Activated T-cell treated with anti-CD3 and anti-CD28 coated beads, Interleukin-2, amount 50 U/mL, for 24 hours (primary cell): ENCODE results near the gene DHH.
A peak's percentile ranks its signal among the peaks of the same experiment; 100 is the strongest.

Source experiments
- DNase-seq: peaks from one replicate; pipeline ENCODE4 v3.0.0-alpha.2; 2020
- H3K27ac Mint-ChIP-seq: 2 replicates; pipeline ENCODE4 v1.8.0; 2020; ENCODE audit warnings: mild to moderate bottlenecking, mixed read lengths
- H3K27me3 Mint-ChIP-seq: 2 replicates; pipeline ENCODE4 v1.8.0; 2020; ENCODE audit warnings: mixed read lengths
- H3K36me3 Mint-ChIP-seq: 2 replicates; pipeline ENCODE4 v1.8.0; 2020; ENCODE audit warnings: low read depth, mixed read lengths
- H3K4me1 Mint-ChIP-seq: 2 replicates; pipeline ENCODE4 v1.8.0; 2020; ENCODE audit warnings: low read depth, mixed read lengths
- H3K4me3 Mint-ChIP-seq: 2 replicates; pipeline ENCODE4 v1.8.0; 2020; ENCODE audit warnings: mild to moderate bottlenecking, moderate library complexity, mixed read lengths
- H3K9me3 Mint-ChIP-seq: 2 replicates; pipeline ENCODE4 v1.8.0; 2020; ENCODE audit warnings: mixed read lengths

DHH gene

DNA sequence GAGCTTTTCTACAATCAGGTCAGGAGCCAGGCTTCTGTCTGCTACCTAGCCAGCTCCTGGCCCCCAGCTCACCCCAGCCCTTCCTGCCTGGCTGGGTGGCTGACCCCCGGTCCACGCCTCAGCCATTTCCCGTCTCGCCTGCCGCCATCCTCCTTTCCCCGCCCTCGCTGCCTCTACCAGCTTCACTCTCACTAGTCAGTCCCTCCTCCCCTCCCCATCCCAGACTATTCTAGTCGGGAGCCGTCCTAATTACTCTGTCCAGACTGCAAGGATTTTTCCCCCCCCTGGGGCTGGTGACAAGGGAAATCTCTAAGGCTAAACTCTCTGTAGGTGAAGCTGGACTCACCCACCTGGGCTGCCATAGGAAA is 825 bp downstream of the DHH start:
- Mint-ChIP-seq H3K27ac (no peak overlapping the region), H3K4me1 (peaks cover 36% of the 10 kb centered on the region), H3K9me3 (no peaks in the 10 kb centered on the region), H3K36me3 (peaks cover 19% of the 10 kb centered on the region), H3K27me3 (peaks cover 63% of the 10 kb centered on the region), H3K4me3 (no peak overlapping the region)
- no peak for DNase-seq

DNA sequence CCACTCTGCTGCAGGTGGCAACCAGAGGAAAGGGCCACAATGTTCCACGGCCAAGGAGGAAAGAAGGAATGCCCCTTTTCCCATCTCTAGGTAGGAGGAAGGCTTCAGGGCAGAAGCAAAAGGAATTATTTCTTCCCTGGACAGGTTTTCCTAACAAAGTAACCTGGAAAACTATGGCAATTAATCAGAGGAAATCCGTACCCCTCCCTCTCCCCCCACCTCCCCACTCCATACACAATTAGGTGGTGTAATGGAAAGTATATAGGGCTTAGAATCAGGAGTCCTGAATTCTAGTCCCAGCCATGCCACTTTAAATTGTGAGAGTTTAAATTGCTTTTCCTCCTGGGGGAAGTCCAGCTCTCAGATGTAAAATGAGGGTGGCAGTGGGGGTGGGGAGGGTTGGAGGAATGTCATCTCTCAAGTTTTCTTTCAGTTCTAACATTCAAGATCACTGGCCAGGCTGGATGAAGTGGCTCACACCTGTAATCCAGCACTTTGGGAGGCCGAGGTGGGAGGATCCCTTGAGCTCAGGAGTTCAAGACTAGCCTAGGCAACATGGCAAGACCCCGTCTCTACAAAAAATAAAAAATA is 1.7 kb downstream of the DHH start:
- DNase-seq: no peak
- H3K4me1 Mint-ChIP-seq: peaks cover 45% of the 10 kb centered on the region
- no peak overlapping the region for H3K27ac Mint-ChIP-seq
- peaks cover 72% of the 10 kb centered on the region for H3K27me3 Mint-ChIP-seq
- H3K4me3 Mint-ChIP-seq: no peak overlapping the region
- peaks cover 12% of the 10 kb centered on the region for H3K36me3 Mint-ChIP-seq
- H3K9me3 Mint-ChIP-seq: no peaks in the 10 kb centered on the region

DNA sequence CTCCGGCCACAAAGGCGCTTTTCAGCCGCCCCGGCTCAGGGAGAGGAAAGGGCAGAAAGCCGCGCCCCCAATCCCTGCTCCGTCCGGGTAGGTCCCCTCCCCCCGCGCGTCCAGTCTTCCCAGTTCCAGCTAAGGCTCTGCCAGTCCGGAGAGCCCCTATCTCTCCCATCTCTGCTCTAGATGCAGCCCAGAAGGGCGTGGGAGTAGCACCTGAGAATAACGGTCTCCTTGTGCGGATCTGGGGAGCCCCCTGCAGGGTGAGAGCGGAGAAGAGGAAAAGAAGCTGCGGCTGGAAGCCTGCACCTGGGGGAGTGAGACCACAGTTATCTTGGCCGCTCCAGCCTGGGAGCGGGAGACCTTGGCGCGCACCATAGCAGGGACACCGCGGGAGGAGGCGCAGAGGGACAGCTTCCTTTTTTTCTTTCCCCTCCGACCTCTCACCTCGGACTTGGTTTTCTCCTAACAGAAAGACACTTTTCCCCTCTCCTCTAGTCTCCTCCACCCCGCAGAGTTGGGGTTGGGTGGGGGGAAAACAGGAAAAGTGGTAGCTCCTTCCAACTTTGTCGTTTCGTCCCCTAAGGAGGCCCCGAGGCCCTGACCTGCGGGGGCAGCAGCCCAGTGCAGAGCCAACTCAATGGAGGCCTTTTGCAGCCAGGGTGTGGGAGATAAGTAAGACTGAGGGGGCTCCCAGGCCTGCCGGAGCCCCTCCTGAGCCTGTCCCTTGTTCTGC is 2.4 kb downstream of the DHH start:
- H3K9me3 Mint-ChIP-seq: no peaks in the 10 kb centered on the region
- H3K4me1 Mint-ChIP-seq: peaks cover 51% of the 10 kb centered on the region
- DNase-seq: peak; percentile 75
- peaks cover 8% of the 10 kb centered on the region for H3K36me3 Mint-ChIP-seq
- H3K4me3 Mint-ChIP-seq: peak overlapping the region; percentile 43
- H3K27me3 Mint-ChIP-seq: peaks cover 73% of the 10 kb centered on the region
- H3K27ac Mint-ChIP-seq: no peak overlapping the region

DNA sequence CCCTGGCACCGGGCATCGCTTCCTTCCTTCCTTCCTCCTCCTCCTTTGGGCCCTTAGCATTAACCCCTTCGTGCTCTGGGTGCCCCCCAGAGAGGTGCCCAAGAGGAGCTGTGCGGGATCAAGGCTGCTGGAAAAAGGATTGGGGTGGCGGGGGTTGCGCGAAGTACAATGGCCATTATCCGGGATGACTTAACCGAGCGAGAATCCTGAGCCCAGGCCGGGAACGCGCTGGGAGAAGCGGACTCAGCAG is 2.8 kb downstream of the DHH start:
- H3K27me3 Mint-ChIP-seq: peaks cover 73% of the 10 kb centered on the region
- H3K36me3 Mint-ChIP-seq: peaks cover 3% of the 10 kb centered on the region
- peaks cover 51% of the 10 kb centered on the region for H3K4me1 Mint-ChIP-seq
- no peak overlapping the region for H3K27ac Mint-ChIP-seq
- H3K9me3 Mint-ChIP-seq: no peaks in the 10 kb centered on the region
- no peak for DNase-seq
- H3K4me3 Mint-ChIP-seq: peak overlapping the region; percentile 43

DNA sequence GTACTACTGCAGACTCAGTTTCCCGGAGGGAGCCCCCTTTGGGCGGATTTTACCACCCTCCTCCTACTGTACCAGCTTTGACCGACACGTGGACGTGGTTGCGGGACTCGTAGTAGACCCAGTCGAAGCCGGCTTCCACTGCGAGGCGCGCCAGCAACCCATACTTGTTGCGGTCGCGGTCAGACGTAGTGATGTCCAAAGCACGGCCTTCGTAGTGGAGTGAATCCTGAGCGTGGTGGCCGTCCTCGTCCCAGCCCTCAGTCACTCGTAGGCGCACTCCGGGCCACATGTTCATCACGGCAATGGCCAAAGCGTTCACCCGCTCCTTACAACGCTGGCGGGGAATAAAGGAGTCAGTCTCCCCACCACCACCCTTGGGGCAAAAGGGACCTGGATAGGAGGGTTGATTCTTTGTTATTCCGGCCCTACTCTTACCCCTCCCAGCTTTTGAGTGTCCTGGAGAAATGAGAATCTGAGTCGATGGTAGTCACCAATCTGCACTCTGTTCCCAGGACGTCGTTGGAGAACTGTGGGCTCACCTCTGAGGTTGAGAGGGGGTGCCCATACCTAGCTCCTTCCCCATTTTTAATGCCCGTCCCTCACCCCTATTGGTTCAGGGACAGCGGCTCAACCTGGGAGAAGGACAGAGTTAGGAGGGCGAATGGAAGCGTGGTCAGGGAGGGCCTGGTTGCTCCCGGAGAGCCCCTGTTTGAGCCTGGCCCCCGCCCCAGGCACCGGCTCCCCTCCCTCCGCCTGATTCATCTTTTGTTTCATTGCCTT is 3.4 kb downstream of the DHH start:
- H3K4me1 Mint-ChIP-seq: peaks cover 51% of the 10 kb centered on the region
- H3K9me3 Mint-ChIP-seq: no peaks in the 10 kb centered on the region
- H3K27me3 Mint-ChIP-seq: peaks cover 73% of the 10 kb centered on the region
- H3K27ac Mint-ChIP-seq: no peak overlapping the region
- no peak overlapping the region for H3K4me3 Mint-ChIP-seq
- no peaks in the 10 kb centered on the region for H3K36me3 Mint-ChIP-seq
- DNase-seq: peak; percentile 45

DNA sequence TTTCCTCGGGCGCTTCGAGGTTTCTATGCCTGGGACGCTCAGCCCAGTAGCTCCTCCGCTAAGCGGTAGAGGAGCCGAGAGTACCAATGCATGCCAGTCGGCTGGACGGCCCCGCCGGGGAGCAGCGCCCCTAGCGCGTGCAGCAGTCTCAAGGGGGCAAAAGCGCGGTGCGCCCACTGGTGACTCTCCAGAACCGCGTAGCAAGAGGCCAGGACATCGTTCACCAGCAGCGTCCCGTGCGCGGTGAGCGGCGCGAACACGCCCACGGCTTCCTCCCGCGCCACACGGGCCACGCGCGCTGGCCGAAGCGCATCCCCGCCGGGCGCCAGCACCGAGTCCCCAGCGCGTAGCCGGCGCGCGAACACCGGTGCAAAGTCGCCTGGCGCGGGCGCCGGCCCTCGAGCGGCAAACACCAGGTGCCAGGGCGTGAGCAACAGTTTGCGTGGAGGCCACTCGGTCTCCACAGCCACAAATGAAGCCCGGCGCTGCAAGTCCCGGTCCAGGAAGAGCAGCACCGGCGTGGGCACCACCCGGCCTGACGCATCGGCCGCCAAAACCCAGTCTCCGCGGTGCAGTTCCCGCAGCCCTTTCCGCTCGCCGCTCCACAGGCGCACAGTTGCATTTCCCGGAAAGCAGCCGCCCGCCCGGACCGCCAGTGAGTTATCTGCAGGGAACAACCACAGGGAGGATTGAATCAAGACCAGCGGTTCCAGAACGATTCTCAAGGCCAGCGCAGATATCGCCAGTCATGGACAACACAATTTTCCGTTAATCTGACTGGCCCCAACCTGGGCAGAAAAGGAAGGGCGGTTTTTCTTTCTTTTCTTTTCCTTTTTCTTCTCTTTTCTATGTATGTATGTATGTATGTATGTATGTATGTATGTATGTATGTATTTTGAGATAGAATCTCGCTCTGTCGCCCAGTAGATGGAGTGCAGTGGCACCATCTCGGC is 4.5 kb downstream of the DHH start:
- Mint-ChIP-seq H3K4me3 (peak overlapping the region; percentile 67), H3K27ac (peak overlapping the region; percentile 66), H3K4me1 (peaks cover 51% of the 10 kb centered on the region), H3K36me3 (no peaks in the 10 kb centered on the region), H3K9me3 (no peaks in the 10 kb centered on the region), H3K27me3 (peaks cover 67% of the 10 kb centered on the region)
- peak; percentile 65 for DNase-seq

DNA sequence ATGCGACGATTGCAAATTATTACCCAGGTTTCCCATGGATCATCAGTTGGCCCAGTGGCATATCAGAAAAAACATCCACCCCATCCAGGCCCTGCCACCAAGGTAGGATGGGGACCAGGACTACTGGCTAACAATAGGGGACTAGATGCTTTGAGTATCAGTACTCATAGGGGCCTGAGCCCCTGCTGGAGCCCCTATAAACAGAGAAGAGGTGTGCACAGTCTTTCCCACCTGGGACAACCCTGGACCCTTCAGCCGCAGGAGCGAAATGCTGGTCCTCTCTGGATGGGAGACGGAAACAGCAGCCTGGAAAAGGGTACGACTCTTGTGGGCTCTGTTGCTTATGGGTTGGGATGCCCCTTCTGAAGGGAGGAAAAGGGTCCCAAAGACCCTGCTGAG is 5.7 kb downstream of the DHH start:
- H3K9me3 Mint-ChIP-seq: no peaks in the 10 kb centered on the region
- H3K27ac Mint-ChIP-seq: no peak overlapping the region
- H3K27me3 Mint-ChIP-seq: peaks cover 57% of the 10 kb centered on the region
- DNase-seq: no peak
- H3K4me3 Mint-ChIP-seq: no peak overlapping the region
- H3K36me3 Mint-ChIP-seq: no peaks in the 10 kb centered on the region
- H3K4me1 Mint-ChIP-seq: peaks cover 49% of the 10 kb centered on the region

DNA sequence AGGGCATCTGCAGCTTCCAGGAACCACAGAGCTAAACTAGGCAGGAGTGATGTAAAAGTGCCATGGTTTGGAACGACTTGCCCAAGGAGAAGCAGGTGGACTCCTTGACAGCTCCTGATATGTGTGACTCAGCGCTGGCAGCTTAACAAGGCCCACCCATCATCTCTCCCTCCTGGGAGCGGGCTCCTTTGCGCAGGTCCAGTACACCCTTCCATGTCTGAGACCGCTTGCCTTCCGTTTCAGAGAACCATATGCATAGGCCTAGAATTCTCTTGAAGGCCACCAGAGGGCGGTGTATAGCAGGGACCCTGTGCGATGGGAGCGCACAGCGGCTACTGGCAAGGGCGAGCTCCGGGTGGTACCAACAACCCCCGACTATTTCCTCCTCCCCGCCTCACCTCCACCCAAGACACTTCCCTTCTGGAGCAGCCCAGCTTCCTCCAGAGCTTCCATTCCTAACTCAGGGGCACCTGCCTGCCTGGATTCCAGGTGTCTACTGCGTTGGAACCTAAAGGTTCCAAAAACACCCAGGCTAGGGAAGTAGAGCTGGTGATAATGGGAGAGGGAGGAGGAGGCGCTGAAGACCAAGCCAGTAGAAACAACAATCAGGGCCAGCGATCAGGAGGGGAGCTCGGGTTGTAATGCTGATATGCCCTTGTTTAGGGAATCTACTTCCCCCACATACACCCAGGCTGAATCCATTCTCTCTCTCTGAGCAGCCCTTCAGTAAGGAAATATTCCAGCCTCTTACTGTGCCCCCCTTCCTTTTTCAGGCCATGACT is 6.3 kb downstream of the DHH start:
- Mint-ChIP-seq H3K4me3 (peak overlapping the region; percentile 18), H3K36me3 (no peaks in the 10 kb centered on the region), H3K27me3 (peaks cover 51% of the 10 kb centered on the region), H3K4me1 (peaks cover 43% of the 10 kb centered on the region), H3K9me3 (no peaks in the 10 kb centered on the region), H3K27ac (no peak overlapping the region)
- peak; percentile 75 for DNase-seq

DNA sequence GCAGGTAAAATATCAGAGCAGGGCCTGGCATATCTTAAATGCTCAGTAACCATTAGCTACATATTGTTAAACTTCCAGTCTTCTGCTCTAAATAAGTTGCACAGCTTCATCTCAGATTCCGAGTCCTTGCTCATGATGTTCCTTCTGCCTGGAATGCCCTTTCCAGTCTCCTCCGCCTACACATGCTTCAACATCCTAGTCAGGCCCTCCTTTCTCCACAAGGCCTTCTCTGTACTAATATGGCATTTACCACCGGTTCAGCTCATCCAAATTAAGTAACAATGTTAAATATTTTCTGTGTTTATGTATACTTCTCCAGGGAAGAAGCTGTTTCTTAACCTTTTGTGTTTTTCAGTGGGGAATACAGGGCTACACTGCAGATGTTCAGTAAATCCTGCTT is 8.5 kb downstream of the DHH start:
- H3K4me3 Mint-ChIP-seq: no peak overlapping the region
- no peak for DNase-seq
- no peaks in the 10 kb centered on the region for H3K9me3 Mint-ChIP-seq
- H3K27ac Mint-ChIP-seq: no peak overlapping the region
- H3K4me1 Mint-ChIP-seq: peaks cover 28% of the 10 kb centered on the region
- H3K36me3 Mint-ChIP-seq: no peaks in the 10 kb centered on the region
- peaks cover 30% of the 10 kb centered on the region for H3K27me3 Mint-ChIP-seq

DNA sequence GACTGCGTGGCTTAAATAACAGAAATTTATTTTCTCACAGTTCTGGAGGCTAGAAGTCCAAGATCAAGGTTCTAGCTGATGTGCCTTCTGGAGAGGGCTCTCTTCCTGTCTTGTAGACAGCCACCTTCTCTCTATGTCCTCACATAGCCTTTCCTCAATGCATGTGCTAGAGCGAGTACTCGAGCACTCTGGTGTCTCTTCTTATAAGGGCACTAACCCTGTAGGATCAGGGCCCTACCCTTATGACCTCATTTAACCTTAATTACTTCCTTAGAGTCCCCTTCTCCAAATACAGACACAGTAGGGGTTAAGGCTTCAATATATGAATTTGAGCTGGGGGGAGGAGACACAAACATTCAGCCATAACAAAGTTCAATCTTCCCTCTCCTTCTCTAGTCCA is 10.2 kb downstream of the DHH start:
- H3K4me1 Mint-ChIP-seq: peaks cover 16% of the 10 kb centered on the region
- no peaks in the 10 kb centered on the region for H3K9me3 Mint-ChIP-seq
- no peaks in the 10 kb centered on the region for H3K36me3 Mint-ChIP-seq
- H3K27ac Mint-ChIP-seq: no peak overlapping the region
- DNase-seq: no peak
- H3K27me3 Mint-ChIP-seq: peaks cover 15% of the 10 kb centered on the region
- H3K4me3 Mint-ChIP-seq: no peak overlapping the region

DNA sequence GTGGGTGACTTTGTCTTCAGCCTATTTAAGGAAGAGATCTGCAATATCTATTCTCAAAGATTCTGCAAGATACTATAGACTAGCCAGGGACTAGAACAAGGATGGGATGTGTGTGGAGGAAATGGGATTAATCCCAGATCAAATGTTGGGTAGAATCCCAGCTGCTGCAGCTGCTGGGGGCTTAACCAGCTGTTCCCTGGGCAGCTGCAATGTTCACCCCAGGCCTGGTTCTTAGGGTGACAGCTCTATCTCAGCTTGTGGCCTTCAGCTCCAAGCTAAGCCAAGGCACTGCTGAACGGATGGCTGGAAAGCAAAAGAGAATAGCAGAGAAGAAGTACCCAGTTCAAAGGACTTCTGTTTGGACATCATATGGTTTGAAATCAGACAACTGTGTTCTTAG is 14.8 kb downstream of the DHH start:
- no peak overlapping the region for H3K27ac Mint-ChIP-seq
- H3K4me3 Mint-ChIP-seq: no peak overlapping the region
- no peaks in the 10 kb centered on the region for H3K4me1 Mint-ChIP-seq
- H3K27me3 Mint-ChIP-seq: no peaks in the 10 kb centered on the region
- H3K36me3 Mint-ChIP-seq: no peaks in the 10 kb centered on the region
- DNase-seq: no peak
- H3K9me3 Mint-ChIP-seq: no peaks in the 10 kb centered on the region

DNA sequence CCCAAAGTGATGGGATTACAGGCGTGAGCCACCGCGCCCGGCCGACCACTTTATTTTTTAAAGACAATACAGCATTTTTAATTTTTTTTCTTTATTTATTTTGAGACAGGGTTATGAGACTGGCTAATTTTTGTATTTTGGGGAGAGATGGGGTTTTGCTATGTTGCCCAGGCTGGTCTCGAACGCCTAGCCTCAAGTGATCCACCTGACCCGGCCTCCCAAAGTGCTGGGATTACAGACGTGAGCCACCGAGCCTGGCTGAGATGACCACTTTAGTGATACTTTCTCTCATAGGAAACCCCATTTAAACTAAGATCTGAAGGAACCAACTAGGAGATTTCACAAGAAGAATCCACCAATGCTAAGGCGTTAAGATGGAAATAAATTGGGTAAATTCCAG is 23.6 kb downstream of the DHH start:
- Mint-ChIP-seq H3K4me1 (peaks cover 23% of the 10 kb centered on the region), H3K9me3 (no peaks in the 10 kb centered on the region), H3K27me3 (no peaks in the 10 kb centered on the region), H3K36me3 (peaks cover 10% of the 10 kb centered on the region), H3K27ac (peak overlapping the region; percentile 18), H3K4me3 (no peak overlapping the region)
- DNase-seq: no peak

DNA sequence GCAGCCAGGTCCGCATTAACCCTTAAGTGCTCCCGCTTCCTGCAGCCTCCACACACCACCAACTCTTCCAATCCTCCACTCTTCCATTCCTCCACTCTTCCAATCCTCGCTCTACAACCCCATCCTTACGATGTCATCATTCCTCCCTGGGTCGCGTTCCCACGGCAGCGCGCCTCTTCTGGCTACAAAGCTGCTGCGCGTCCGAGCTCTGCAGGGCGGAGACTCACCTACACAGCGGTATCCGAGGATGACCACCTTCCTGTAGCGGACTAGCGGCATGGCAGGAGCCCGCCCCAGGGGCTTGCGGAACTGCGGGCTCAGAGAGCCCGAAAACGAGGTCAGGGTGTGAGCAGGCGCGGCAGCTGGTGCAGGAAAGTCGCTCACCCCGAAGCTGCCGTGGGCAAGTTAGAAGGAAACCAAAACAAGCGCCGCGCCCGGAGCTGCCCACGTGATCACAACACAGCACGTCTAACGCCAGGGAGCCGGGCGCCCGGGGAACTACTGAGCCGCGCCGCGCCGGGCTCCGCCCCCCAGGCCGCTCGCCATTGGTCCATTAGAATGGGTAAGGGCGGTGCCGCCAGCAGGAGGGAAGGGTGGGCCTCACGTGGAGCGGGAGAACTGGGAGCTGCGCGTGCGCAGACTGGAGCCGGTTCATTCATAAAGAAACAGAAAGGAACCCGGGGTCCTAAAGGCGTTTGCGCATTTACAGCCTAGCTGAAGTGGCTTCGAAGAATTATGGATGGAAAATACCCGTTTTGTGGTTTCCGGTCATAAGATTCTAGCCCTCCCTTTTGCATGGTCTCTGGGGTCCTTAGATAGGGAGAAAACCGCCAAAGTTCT is 24.9 kb downstream of the DHH start, which contains the start of gene RHEBL1:
Gene RHEBL1 (minus strand): TSS at position 473 of the 840 bp plus-strand sequence. CDS start 194 bp downstream, at position 279.
- DNase-seq: peak; percentile 99
- Mint-ChIP-seq H3K36me3 (peaks cover 17% of the 10 kb centered on the region), H3K4me3 (peak within 1 kb of the TSS; percentile 90), H3K27me3 (no peaks in the 10 kb centered on the region), H3K27ac (peak within 1 kb of the TSS; percentile 94), H3K9me3 (no peaks in the 10 kb centered on the region), H3K4me1 (peaks cover 23% of the 10 kb centered on the region)
